ENCODE measurements around the gene CHD6.

The CHD6 gene

GRCh38 chr20:41371371-41371770, 246.8 kb downstream of the CHD6 start:
- DNase-seq (ENCODE audit: low read depth in 2 of 2), result no peak

GRCh38 chr20:41370176-41370575, 248.0 kb downstream of the CHD6 start:
- no peak for DNase-seq (ENCODE audit: low read depth in 2 of 2)

GRCh38 chr20:41369673-41370072, 248.5 kb downstream of the CHD6 start:
- DNase-seq (ENCODE audit: low read depth in 2 of 2), result no peak

DNA sequence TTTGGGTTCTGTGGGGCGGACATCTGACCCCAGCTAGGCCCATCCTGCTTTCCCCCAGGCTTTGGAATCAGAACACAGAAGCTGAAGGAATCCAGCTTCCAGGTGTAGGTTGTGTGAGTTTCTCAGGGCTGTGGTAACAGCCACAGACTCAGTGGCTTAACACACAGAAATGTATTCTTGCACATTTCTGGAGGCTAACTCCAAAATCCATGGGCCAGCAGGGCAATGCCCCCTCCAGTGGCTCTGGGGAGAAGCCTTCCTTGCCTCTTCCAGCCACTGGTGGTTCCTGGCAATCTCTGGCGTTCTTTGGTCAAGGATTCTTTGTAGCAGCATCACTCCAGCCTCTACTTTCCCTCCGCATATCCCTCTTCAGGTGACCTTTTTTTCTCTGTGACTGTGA, 250.2 kb downstream of the CHD6 start:
- no peak for DNase-seq (ENCODE audit: low read depth in 2 of 2)

- DNase-seq (ENCODE audit: low read depth in 2 of 2), result no peak
Measured at GRCh38 chr20:41367393-41367695, 250.8 kb downstream of the CHD6 start.

DNA sequence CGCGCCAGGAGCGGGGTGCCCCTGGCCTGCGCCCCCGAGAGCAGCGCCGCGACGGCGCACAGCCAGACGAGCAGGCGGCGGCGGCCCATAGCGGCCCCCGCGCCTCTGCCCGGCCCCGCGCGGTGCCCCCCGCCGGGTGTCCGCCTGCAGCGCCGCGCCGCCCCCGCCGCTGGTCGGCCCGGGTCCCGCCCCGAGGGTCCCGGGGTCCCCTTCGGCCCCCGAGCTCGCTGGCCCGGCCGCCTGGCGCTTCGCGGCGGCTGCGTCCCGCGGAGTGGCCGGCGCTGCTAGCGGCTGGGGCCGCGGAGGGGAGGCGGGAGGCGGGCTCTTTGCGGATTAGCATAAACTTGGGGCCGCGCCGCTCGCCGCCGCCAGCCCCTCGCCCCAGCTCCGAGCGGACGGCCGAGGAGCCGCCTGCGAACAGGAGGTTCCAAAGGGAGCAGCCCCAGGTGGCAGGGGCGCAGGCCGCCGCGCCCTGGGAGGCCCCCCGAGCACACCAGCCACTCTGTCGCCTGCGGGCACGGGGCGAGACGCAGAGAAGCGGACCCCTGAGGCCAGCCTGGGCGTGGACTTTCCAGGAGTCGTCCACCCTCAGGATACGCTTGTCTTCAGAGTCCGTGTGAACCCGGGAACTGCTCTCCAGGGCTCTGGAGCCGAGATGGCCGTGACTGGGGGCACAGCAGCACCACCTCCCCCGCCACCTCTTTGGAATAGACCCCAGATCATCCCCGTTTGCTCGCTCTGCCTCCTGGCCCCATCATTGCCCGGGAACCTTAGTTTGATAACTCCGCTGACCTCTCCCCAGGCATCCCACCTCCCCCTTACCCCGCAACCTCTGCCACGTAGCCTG, 251.4 kb downstream of the CHD6 start, which contains the start of gene EMILIN3:
EMILIN3 (minus strand) TSS at position 273 of the 847 bp plus-strand sequence; CDS start at position 89, 184 bp downstream.
- DNase-seq (ENCODE audit: low read depth in 2 of 2), result no peak

DNA sequence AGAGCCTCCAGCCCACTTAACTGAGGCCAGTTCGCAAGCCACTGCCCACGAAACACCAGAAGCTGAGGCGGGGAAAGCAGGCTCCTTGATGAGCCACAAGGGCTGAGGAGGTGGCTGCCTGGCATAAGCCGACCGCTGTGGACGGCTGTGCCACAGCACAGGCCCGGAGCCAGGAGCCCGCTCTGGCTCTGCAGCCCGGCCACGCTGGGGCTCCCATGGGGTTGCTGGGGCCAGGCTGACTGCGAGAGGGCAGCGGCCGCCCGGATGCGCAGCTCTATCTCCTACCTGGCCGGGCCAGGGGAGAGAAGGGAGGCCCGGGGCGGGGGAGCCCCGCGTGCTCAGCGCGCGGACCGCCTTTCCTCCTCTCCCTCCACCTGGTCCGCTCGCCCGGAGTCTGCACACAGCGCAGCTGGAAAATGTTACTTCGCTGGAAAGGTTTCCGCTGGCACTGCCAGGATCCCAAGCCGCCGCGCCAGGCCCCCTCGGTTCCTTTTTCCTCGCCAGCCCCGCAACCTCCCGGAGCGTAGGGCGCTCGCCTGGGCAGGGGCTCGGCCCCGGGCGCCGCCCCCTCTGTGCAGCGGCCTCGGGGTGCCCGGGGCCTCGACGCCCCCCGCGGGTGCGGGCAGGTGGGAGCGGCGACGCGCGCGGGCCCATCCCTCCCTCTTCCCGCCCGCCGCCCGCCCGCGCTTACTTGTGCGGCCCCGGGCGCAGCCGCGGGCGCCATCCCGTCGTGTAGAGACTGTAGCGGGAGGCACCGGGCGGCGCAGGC, 252.2 kb downstream of the CHD6 start:
- DNase-seq (ENCODE audit: low read depth in 2 of 2), result no peak

- DNase-seq (ENCODE audit: low read depth in 2 of 2), result no peak
Measured at GRCh38 chr20:41364967-41365765, 253.0 kb downstream of the CHD6 start.

DNA sequence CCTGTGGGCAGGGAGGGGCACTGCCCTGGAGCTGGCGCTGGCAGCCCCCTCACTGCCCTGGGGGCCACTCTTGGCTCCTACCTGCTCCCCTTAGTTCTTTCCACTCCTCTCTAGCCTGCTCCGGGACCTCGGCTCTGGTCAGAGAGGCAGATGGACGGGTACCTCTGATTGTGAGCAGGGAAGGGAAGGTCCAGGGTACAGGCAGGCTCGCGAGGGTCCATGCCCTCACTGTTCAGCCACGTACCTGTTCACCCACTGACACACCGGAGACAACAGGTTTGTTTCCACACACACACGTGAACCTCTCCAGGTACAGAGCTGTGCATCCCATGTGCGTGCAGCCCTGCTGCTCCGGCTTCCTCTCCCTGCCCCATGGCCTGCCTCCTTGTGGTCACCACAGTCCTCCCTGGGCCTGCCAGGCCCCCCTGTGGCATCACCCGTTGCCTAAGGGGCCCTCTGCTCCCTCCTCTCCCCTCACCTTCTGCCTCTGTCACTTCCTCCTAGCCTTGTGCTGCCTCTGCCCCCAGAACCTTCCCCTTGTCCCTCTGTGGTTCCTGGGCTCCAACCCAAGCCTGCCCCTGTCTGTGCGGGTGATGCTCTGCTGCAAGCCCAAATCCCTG, 253.8 kb downstream of the CHD6 start:
- DNase-seq (ENCODE audit: low read depth in 2 of 2), result no peak

GRCh38 chr20:41363601-41364000, 254.6 kb downstream of the CHD6 start:
- DNase-seq (ENCODE audit: low read depth in 2 of 2), result no peak

GRCh38 chr20:41362748-41363140, 255.4 kb downstream of the CHD6 start:
- no peak for DNase-seq (ENCODE audit: low read depth in 2 of 2)

GRCh38 chr20:41361757-41362747, 256.1 kb downstream of the CHD6 start:
- no peak for DNase-seq (ENCODE audit: low read depth in 2 of 2)

DNA sequence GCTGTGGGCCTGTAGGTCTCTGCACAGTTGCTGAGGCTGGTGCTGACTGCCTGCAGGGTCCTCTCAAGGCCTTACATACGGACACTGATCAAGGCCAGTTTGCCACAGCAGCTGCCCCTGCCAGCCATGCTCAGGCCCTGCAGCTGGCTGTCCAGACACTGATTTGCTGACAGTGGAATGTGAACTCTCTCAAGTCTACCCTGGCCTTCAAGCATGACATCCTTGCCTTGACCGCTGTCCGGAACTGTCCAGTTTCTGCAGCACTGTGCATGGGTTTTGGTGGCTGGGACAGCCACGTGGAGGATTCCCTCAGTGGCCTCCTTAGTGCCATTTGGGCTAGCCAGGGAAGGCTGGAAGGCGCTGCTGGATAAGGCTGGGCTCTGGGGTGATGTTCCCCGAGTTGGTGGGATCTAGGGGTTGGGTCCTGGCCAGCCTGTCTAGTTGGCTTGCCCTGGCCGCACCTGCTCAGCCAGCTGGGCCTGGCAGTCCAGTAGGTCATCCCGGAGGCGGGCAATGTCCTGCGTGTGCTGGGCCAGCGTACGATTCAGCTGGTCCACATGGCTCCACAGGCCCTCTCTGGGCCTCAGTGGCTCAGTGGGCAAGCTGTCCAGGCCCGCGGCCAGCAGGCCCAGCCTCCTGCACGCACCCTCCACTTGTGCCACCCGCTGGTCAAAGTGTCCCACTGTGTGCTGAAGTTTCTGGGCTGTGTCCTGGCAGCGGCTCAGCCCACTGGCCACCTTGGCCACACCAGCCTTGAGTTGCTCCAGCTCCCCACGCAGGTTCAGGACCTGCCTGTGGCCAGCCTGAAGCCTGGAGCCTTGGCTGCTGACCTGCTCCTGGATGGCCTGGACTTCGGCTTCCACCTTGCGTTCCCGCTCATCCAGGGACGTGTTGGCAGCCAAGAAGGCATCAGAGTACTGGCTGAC, 257.1 kb downstream of the CHD6 start:
- no peak for DNase-seq (ENCODE audit: low read depth in 2 of 2)

DNA sequence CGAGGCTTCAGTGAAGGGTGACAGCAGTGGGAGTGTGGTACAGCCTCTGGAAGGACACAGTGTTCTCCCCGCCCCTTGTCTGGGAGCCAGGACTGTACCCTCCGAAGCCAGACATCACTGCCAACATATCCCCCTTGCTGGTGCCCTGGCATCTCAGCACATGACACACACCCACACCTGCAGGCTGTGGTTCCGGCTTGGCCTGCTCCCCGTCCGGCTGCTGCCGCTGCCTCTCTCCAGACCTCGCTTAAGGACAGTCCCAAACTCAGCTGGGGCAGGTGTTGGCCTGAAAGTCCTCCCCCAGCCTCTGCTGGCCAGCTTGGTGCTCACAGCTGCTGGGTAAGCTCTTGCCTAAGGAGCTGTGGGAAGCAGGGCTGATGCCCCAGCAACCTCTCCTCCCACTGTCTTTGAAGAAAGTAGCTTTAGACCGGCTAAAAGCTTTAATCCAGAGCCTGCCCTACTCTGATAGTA, 258.6 kb downstream of the CHD6 start:
- DNase-seq (ENCODE audit: low read depth in 2 of 2), result no peak

DNA sequence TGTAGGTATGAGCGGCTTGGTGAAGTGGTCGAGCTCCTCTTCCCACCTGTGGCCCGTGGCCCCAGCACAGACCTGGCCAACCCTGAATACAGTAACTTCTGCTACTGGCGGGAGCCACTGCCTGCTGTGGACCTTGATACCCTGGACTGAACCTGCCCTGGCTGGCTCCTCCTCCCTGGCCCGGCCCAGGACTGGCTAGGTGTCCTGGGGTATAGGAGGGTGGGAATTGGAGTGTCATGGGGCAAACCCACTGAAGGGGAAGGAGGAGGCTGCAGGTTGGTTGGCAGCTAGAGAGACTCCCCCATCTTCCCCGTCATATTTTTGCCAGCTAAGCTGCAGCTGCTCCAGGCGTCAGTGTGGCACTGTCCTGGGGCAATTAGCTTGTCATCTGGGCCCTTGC, 259.5 kb downstream of the CHD6 start:
- DNase-seq (ENCODE audit: low read depth in 2 of 2), result no peak

GRCh38 chr20:41358230-41358629, 259.9 kb downstream of the CHD6 start:
- no peak for DNase-seq (ENCODE audit: low read depth in 2 of 2)

- DNase-seq (ENCODE audit: low read depth in 2 of 2), result no peak
Measured at GRCh38 chr20:41357424-41358163, 260.6 kb downstream of the CHD6 start.

- DNase-seq (ENCODE audit: low read depth in 2 of 2), result no peak
Measured at GRCh38 chr20:41356951-41357350, 261.2 kb downstream of the CHD6 start.
